Kidney epithelial cell (primary cell): ENCODE data around the gene COP1. TPM values are rescaled to one million over a fixed set of nuclear protein-coding genes. Genes with fewer than 3 reads are reported as not detected.

Experiments used
- DNase-seq: peaks from one replicate; pipeline ENCODE4 v3.0.0-alpha.2; 2010; ENCODE audit warnings: low read depth
- H3K27me3 ChIP-seq: 2 replicates; pipeline ENCODE4 v1.6.0; 2011; ENCODE audit warnings: low read length; ENCODE audit not compliant: control insufficient read depth, insufficient read depth
- H3K36me3 ChIP-seq: 2 replicates; pipeline ENCODE4 v1.5.1; 2011; ENCODE audit warnings: low read length; ENCODE audit not compliant: control insufficient read depth, insufficient read depth
- H3K4me3 ChIP-seq: 2 replicates; pipeline ENCODE4 v1.5.1; 2011; ENCODE audit warnings: low read depth, mild to moderate bottlenecking, control low read depth, low read length
- CTCF ChIP-seq: IDR thresholded peaks from 2 replicates; pipeline ENCODE4 v1.5.1; 2011; ENCODE audit warnings: mild to moderate bottlenecking, moderate library complexity, low read length, control low read depth, inconsistent platforms; ENCODE audit not compliant: insufficient read depth, poor library complexity, severe bottlenecking
- total RNA-seq: library from RNA; depleted of rRNA; stranded (reverse); fragments of >200 nt; gene quantifications from 2 replicates; pipeline ENCODE4 v1.2.3, GENCODE V29; 2015

The COP1 gene
- total RNA-seq, 1 donor from 2014 or later = 74.2 TPM

GRCh38 chr1:175935166-175935565 is 271.9 kb downstream of the COP1 start:
- no peak for DNase-seq
- no peaks in the 10 kb centered on the region for H3K36me3 ChIP-seq
- H3K4me3 ChIP-seq = no peak overlapping the region
- no peaks in the 10 kb centered on the region for H3K27me3 ChIP-seq
- TF ChIP-seq CTCF = no peak

GRCh38 chr1:175933801-175934200 is 273.3 kb downstream of the COP1 start:
- no peak overlapping the region for H3K4me3 ChIP-seq
- no peaks in the 10 kb centered on the region for H3K36me3 ChIP-seq
- no peak for TF ChIP-seq CTCF
- no peaks in the 10 kb centered on the region for H3K27me3 ChIP-seq
- no peak for DNase-seq

DNA sequence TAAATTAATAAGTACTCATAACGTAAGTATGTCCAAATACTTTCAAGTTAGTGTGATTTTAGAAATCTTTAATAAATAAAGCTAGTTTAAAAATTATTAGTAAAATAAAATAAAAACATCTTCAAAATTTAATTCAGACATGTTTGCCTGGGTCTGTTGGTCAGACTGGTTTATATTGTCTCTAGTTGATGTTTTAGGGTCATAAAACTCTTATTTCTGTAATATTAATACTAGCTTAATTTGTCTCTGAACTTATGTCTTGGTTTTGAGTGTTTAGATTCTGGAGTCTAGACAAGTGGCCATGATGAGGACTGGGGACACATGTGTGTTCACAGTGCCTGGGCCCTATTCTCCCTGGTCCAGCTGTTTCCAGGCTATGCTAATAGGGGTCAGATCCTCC is 279.1 kb downstream of the COP1 start:
- no peak for TF ChIP-seq CTCF
- no peaks in the 10 kb centered on the region for H3K27me3 ChIP-seq
- no peak for DNase-seq
- no peak overlapping the region for H3K4me3 ChIP-seq
- no peaks in the 10 kb centered on the region for H3K36me3 ChIP-seq

DNA sequence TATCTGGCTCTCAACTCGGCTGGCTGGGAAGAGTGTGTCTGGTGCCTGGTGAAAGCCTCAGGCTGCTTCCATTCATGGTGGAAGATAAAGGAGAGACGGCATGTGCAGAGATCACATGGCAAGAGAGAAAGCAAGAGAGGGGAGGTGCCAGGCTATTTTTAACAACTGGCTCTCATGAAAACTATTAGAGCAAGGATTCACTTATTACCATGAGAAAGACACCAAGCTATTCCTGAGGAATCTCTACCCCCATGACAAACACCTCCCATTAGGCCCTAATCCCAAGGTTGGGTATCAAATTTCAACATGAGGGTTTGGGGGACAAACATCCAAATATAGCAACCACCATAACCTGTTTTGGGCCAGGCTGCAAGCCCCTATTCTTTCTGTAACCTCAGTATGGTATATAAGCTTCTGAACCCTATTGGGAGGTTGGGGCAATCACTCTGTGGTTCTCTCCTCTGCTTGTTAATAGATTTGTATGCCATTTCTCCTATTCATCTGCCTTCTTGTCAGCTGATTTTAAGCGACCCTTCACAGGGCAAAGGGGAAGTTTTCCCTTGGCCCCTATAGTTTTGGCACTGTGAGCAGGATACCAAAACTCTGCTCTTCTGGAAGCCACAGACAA is 284.7 kb downstream of the COP1 start:
- Histone ChIP-seq H3K4me3 (no peak overlapping the region), H3K27me3 (no peaks in the 10 kb centered on the region), H3K36me3 (no peaks in the 10 kb centered on the region)
- DNase-seq = no peak
- no peak for TF ChIP-seq CTCF

GRCh38 chr1:175920381-175920780 is 286.7 kb downstream of the COP1 start:
- no peaks in the 10 kb centered on the region for H3K36me3 ChIP-seq
- no peak overlapping the region for H3K4me3 ChIP-seq
- DNase-seq = no peak
- H3K27me3 ChIP-seq = no peaks in the 10 kb centered on the region
- no peak for TF ChIP-seq CTCF

GRCh38 chr1:175919001-175919400 is 288.1 kb downstream of the COP1 start:
- no peak for DNase-seq
- TF ChIP-seq CTCF = no peak
- no peak overlapping the region for H3K4me3 ChIP-seq
- no peaks in the 10 kb centered on the region for H3K27me3 ChIP-seq
- H3K36me3 ChIP-seq = no peaks in the 10 kb centered on the region
